KOPT-K1 (cell line): ENCODE results near the gene GPHA2.

ENCODE experiments used
- H3K27ac ChIP-seq: fragments of 200-600 bp; sonication (generic); 2 replicates; pipeline ENCODE4 v1.5.1; 2016; ENCODE audit warnings: antibody characterized with exemption, mild to moderate bottlenecking, low read depth, low read length; ENCODE audit not compliant: poor library complexity, severe bottlenecking
- H3K36me3 ChIP-seq: fragments of 200-600 bp; sonication (generic); 2 replicates; pipeline ENCODE4 v1.5.1; 2017; ENCODE audit warnings: antibody characterized with exemption, mild to moderate bottlenecking, low read length, moderate library complexity; ENCODE audit not compliant: insufficient read depth
- H3K9me3 ChIP-seq: fragments of 200-600 bp; sonication (generic); 2 replicates; pipeline ENCODE4 v1.5.1; 2017; ENCODE audit warnings: antibody characterized with exemption, low read length, mild to moderate bottlenecking; ENCODE audit not compliant: insufficient read depth, poor library complexity, severe bottlenecking

The GPHA2 gene

DNA sequence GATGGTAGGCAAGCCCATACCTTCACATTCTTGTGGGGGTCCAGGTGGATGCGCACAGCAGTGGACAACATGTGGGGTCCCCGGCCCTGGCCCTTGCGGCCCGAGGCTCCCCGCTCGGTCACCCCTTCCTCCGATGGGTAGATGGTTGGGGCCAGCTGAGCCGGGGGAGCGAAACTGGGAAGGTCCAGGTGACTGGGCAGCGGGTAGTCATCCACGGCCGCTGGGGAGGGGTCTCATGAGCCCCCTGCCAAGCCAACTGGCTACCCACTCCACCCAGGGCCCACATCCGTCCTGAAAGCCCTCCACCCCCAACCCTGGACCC is 29.4 kb downstream of the GPHA2 start:
- no peaks in the 10 kb centered on the region for H3K9me3 ChIP-seq
- no peak overlapping the region for H3K27ac ChIP-seq
- H3K36me3 ChIP-seq: peaks cover 80% of the 10 kb centered on the region

DNA sequence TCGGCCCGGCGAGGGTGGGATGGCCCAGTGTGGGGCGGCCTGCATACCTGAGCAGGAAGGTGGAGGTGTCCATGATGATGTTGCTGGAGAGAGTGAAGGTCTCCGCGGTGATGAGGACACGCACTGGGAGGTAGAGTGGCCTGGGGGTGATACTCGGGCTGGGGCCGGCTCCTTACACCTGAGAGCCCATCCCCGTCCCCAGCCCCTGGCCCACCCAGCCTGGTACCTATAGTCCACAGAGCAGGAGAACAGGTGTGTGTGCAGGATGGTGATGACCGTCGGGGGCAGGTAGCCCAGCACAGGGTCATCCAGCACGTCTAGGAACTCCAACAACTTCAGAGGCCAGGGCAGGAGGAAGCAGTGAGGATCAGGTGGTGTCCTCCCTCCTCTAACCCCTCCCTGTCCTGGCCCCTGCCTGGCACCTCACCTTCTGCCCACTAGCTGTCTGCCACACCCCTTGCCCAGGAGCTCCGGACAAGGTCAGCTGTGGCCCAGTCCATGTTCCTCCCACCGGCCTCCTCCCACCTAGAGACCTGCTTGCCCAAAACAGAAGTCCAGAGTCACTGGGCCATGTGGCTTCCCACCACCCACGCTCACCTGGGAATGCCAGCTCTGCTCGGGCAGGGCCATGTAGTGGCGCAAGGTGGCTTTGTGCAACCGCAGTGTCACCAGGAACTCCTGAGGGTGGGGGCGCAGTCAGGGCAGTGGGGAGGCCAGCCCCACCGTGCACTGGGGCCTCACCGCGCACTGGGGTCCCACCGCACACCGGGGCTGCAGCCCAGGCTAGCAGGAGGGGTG is 30.0 kb downstream of the GPHA2 start:
- Histone ChIP-seq H3K9me3 (no peaks in the 10 kb centered on the region), H3K27ac (no peak overlapping the region), H3K36me3 (peaks cover 78% of the 10 kb centered on the region)

DNA sequence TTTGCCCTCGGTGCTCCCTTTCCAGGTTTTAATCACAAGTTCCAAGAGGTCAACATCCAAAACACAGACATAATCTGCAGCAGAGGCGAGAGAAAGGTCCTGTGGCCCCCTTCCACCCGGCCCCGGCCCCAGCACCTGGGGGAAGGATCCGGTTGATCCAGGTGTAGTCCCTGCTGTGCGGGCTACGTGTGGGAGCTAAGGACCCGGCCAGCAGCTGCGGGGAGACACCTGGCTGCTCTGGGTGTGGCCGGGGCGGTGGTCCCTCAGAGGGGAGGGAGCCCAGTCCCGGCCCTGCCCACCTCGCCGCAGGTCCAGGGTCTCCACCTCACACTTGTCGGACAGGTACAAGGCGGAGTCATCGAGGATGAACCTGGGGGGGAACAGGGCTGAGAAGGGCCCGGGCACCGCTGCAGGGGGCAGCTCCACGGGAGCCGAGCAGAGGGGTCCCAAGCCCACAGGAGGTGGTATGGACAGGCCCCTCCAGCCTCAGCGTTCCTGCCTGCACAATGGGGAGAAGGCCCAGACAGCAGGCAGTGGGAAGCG is 32.3 kb downstream of the GPHA2 start:
- H3K36me3 ChIP-seq: peaks cover 64% of the 10 kb centered on the region
- no peak overlapping the region for H3K27ac ChIP-seq
- no peaks in the 10 kb centered on the region for H3K9me3 ChIP-seq

DNA sequence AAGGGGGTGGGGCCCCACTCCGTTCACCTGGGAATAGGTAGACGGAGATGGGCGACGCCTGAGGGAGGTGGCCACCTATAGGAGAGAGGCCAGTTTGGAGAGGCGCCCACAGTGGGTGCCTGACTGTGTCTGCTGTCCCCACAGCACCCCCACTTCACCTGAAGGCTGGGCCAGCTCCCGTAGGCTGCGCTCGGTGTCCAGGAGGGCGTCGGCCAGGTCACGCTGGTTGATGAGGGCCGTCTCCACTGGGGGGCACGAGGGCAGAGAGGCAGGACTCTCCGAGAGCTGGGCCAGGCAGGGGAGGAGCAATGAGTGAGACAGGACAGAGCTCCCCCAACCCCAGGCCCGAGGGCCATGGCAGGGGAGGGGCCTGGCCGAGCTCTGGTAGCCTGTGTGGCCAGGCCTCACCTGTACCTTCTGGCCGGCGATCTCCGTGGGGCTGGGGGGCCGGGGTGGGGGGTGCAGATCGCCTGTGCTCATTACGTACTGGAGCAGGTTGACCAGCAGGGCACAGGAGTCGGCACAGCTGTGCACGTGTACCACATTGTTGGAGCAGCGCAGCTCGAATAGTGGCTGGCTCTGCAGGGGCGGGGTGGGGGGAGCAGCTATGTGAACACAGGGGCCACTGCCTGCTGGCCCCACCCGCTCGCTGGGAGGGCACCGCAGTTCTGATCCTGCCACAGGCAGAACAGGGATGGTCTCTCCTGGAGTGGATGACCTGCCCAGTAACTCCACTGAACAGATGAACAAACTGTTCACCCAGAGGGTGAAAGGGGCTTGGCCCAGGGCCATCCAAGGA is 33.4 kb downstream of the GPHA2 start:
- Histone ChIP-seq H3K9me3 (no peaks in the 10 kb centered on the region), H3K36me3 (peaks cover 66% of the 10 kb centered on the region), H3K27ac (no peak overlapping the region)

DNA sequence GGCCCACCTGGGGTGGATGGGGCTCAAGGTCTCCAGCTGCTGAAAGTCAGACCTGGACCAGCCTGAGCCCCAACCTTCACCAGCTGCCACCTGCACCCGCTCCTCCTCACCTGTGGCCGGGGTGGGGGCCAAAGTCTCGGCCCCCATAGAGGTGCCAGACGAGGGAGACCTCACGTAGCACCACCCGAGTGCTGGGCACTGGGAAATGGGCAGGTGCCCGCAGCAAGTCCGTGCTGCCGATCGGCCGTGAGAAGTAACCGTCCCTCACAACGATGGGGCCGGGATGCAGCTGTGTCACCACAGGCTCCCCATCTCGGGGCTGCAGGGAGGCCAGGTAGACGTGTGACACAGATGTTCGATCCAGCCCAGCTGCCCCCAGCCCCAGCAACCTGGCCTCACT is 34.9 kb downstream of the GPHA2 start:
- H3K9me3 ChIP-seq: no peaks in the 10 kb centered on the region
- H3K27ac ChIP-seq: no peak overlapping the region
- peaks cover 64% of the 10 kb centered on the region for H3K36me3 ChIP-seq

DNA sequence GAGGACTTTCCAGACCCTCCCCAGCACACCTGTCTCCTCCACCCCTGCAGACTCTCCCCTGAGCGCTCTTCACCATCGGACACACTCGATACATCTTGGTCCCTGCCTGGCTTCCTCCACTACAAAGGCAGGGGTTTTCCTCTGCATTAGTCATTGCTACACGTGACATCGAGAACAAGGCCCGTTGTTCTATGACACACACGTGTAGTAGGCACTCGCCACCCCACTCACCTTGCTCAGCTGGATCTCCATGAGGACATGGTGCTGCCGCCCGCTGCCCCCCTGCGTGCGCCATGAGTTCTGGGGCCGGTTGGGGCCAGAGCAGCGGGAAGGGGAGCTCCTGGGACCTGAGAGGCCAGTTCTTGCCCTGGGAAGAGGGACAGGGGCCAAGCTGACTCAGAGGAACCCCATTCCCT is 35.4 kb downstream of the GPHA2 start:
- H3K36me3 ChIP-seq: peaks cover 61% of the 10 kb centered on the region

DNA sequence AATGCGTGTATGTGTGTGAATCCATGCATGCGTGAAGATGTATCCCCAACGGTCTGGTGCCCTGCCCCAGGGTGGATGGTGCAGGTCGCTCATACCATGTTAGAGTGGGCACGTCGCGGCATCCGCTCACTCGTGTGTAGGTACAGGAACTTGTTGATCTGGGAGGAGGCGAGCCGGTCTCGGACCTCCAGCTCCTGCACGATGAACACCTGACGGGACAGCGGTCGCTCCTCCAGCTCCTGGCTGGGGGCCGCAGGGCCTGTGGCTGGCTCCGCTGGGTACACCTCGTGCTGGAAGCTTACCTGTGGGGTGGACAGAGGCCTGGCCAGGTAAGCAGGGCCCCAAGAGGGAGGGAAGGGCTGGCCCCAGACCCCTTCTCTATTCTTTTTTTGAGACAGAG is 37.2 kb downstream of the GPHA2 start:
- H3K9me3 ChIP-seq: no peaks in the 10 kb centered on the region
- H3K36me3 ChIP-seq: peaks cover 65% of the 10 kb centered on the region
- no peak overlapping the region for H3K27ac ChIP-seq

More for the DNA sequence above, 35.4 kb downstream of the GPHA2 start:
- no peaks in the 10 kb centered on the region for H3K9me3 ChIP-seq
- no peak overlapping the region for H3K27ac ChIP-seq

DNA sequence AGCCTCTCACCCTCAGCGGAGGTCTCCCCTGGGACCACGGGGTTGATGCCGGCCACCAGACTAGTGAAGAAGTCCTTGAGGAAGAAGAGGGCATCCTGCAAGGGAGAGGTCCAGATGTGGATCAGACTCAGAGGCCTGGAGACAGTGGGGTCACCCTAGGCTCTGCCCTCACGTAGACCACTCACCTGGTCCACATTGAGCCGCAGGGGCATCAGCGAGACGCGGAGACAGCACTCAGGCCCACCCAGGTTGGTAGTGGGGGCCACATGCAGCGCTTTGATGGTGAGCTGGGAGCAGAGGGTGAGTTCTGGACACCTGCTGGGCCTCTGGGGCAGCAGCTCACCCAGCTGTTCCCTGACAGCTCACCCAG is 37.6 kb downstream of the GPHA2 start:
- Histone ChIP-seq H3K27ac (no peak overlapping the region), H3K36me3 (peaks cover 60% of the 10 kb centered on the region)

DNA sequence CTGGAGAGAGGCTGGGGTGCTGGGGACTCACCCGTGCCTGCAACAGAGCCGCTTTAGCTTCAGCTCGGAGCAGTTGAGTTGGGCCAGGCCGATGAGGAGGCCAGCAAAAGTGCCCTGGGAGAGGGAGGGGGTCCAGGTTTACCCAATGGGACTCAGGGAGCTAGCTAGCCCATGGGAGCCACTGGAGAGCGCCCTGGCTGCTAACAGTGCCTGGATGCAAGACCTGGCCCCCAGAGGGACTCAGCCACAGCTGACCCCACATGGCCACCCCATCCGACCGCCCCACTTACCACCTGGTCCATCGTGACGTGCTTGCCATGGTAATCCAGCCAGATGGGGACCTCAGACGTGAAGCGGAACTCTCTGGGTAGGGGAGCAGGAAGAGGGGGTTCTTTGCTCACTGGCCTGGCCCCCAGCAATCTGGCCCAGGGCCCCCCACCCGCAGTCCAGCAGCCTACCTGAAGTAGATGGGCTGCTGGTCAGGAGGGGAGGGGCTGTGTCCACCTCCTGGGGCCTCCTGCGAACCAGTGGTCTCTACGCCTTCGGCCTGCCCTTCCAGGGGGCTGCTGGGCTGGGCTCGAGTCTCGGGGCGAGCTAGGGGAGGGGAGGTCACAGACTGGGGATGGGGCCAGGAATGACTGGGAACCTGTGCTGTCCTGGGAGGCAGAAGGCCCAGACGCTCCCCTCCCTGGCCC is 38.2 kb downstream of the GPHA2 start:
- Histone ChIP-seq H3K27ac (no peak overlapping the region), H3K9me3 (no peaks in the 10 kb centered on the region), H3K36me3 (peaks cover 58% of the 10 kb centered on the region)

More for the DNA sequence above, 37.6 kb downstream of the GPHA2 start:
- H3K9me3 ChIP-seq: no peaks in the 10 kb centered on the region

DNA sequence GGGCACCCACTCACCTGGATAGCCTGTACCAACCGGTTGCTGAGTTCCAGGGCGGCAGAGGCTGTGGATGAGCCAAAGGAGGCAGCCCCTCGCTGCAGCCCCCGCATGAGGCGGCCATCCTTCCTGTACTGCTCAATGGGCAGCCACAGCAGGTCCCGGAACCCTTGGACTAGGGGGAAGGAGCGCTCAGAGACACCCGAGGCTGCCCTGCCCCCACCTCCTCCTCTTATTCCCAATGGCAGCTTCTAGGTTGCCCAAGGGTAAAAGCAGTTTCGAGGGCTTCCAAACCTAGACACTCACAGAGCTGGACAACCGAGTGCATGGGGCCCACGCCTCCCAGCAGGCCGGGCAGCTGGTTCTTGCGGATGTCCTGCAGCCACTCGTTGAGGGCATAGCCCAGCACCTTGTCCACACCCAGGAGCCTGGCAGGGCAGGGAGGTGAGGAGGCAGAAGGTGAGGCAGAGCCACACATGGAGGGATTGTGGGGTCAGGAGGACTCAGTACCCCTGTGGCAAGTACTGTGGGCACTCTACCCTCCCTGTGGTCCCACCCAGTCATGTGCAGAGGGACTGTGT is 39.2 kb downstream of the GPHA2 start:
- no peaks in the 10 kb centered on the region for H3K9me3 ChIP-seq
- no peak overlapping the region for H3K27ac ChIP-seq
- H3K36me3 ChIP-seq: peaks cover 49% of the 10 kb centered on the region

DNA sequence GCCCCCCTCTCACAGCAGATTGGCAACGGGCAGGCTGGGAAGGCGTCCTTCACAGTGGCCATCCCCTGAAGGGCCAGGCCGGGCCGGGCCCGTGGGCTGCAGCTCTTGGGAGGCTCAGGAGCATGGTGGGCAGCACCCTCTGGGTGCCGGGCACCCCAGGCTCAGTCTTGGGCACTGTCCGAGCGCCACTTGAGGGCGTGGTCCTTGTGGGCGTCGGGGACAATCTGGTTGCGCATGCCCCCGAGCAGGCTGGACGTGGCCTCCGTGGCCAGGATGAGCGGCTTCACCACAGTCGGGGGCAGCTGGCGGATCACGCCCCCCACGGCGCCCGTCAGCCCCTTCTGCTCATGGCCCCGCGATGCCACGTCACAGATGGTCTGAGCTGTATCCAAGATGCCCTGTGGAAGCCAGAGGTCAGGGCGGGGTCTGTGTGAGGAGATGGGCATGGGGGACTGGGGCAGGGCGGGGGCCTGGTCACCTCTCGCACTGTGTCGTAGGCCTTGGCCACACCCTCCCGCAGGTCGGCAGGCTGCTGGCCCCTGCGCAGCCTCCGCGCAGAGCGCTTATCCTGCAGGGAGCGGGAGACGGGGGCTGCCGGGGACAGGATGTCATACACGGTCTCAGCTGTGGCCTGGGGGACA is 40.8 kb downstream of the GPHA2 start:
- Histone ChIP-seq H3K36me3 (peaks cover 36% of the 10 kb centered on the region; the same call in 1 of the 2 replicates), H3K9me3 (no peaks in the 10 kb centered on the region), H3K27ac (no peak overlapping the region)

DNA sequence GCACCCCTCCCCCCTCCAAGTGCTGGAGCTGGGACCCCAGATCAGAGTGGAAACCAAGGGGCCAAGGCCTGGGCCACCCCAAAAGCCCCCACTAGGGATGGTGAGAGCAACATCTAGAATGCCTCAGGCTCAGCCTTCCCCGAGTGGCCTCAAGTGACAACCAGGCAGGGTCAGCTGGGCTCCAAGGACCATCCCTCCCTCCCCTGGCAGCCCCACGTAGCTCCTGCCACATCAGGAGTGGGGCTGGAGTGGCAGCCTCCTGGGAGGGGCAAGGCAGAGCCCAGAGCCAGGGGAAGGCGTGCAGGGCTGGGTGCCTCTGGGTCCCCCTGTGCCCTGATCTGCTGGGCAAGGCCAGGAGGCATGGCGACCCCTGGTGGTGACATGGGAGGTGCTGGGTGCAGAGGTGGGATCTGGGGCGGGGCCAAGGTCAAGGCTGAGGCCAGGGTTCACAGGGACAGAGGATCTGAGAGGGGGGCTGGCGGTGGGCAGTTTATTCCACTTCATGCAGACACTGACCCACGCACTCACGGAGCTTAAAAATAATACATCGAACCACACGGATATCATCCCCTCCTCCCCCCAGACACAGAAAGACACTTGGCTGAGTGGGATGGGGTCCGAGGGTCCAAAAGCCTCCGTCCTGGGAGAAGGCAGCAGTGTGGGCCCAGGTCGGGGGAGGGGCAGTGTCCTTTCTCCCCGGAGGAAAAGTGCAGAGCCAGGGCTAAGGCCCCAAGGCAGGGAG is 41.5 kb downstream of the GPHA2 start:
- no peaks in the 10 kb centered on the region for H3K9me3 ChIP-seq
- H3K27ac ChIP-seq: no peak overlapping the region
- H3K36me3 ChIP-seq: peaks cover 35% of the 10 kb centered on the region; the same call in 1 of the 2 replicates

DNA sequence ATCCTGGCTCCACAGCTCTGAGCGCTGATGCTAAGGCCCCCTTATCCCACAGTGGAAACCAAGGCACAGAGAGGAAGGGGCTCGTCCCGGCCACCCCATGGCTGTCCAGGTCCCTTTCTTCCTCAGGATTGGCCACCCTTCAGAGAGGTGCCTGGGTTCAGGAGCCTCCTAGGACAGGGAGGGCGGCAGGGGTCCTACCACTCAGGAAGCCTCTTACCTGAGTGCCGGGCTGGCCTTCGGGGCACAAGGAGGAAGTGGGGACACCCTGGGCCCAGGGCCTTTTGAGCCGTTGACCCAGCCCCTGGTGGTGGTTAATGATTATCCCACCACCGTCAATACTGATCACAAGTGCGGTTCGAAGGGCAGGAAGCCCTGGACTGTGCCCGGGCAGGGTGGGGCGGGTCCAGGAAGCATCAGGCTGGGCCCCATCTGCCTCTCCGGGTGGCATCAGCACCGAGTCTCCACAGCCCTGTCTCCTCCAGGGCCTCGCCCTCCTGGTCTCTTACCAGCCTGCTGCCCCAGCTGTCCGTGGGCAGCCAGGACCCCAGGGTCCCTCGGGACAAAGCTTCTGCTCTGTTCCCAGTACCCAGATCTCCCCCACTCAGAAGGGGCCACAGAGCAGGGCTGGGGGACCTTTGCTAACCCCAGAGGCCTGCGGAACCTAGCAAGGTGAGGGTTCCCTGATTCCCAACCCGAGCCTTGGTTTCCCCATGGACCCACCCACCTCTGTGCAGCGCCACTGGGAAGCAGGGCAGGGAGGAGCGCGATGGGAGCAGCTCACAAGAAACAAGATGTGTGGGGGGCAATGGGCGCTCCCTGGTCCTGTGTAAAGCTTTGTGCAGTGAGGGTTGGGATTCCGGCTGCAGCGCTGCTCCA is 42.3 kb downstream of the GPHA2 start:
- Histone ChIP-seq H3K27ac (no peak overlapping the region), H3K36me3 (peaks cover 34% of the 10 kb centered on the region; the same call in 1 of the 2 replicates), H3K9me3 (no peaks in the 10 kb centered on the region)
